Lung (tissue), 12 donors: ENCODE data around the gene NDUFB2. TPM values are rescaled to one million over a fixed set of nuclear protein-coding genes. Genes with fewer than 3 reads are reported as not detected.

ENCODE experiments used
- ATAC-seq: fragments of 200-7000 bp; cut with Tn5 transposase; one replicate; pipeline ENCODE4 v1.9.1; 2020; ENCODE audit warnings: moderate number of reproducible peaks; ENCODE audit not compliant: insufficient read depth, low FRiP score
- DNase-seq, 3 donors: peaks; one replicate each; pipeline ENCODE4 v3.0.0-alpha.2; 2013 to 2017
- H3K27ac ChIP-seq, 2 donors: one replicate each; pipeline ENCODE4 v1.5.1; 2013; ENCODE audit warnings: mild to moderate bottlenecking in 2 of 2, moderate library complexity in 2 of 2, control low read depth in 1 of 2, inconsistent platforms in 1 of 2, low read depth in 1 of 2, low read length in 1 of 2
- H3K27me3 ChIP-seq, 3 donors: one replicate each; pipeline ENCODE4 v1.5.1; 2013; ENCODE audit warnings: low read length in 2 of 3; ENCODE audit not compliant: control insufficient read depth in 3 of 3, insufficient read depth in 3 of 3
- H3K36me3 ChIP-seq, 4 donors: one replicate each; pipeline ENCODE4 v1.5.1; 2013; ENCODE audit warnings: low read length in 4 of 4, mild to moderate bottlenecking in 1 of 4, moderate library complexity in 1 of 4; ENCODE audit not compliant: control insufficient read depth in 4 of 4, insufficient read depth in 4 of 4
- H3K4me1 ChIP-seq, 5 donors: one replicate each; pipeline ENCODE4 v1.5.1; 2013; ENCODE audit warnings: low read length in 5 of 5, mild to moderate bottlenecking in 2 of 5, moderate library complexity in 1 of 5; ENCODE audit not compliant: control insufficient read depth in 5 of 5, insufficient read depth in 5 of 5
- H3K4me3 ChIP-seq: one replicate; pipeline ENCODE4 v1.5.1; 2013; ENCODE audit warnings: mild to moderate bottlenecking, control low read depth, moderate library complexity
- H3K9ac ChIP-seq, 2 donors: one replicate each; pipeline ENCODE4 v1.5.1; 2013; ENCODE audit warnings: low read length in 2 of 2, control low read depth in 1 of 2; ENCODE audit not compliant: insufficient read depth in 1 of 2
- H3K9me3 ChIP-seq, 4 donors: one replicate each; pipeline ENCODE4 v1.5.1; 2013; ENCODE audit warnings: low read length in 3 of 4, mild to moderate bottlenecking in 1 of 4, moderate library complexity in 1 of 4; ENCODE audit not compliant: control insufficient read depth in 4 of 4, insufficient read depth in 3 of 4
- WGBS, 2 donors: extraction: QIAGEN DNeasy Blood & Tissue Kit; methylation state at CpG; one replicate each; pipeline ENCODE4 v1.1.7; 2013; 5-methylcytosine and 5-hydroxymethylcytosine counted together
- polyA plus RNA-seq, 2 donors: library from polyadenylated mRNA; stranded (reverse); fragments of 200-250 nt; gene quantifications; one replicate each; pipeline ENCODE4 v1.2.1, GENCODE V29; 2013
- total RNA-seq, 2 donors: library from RNA; depleted of rRNA in 1 of 2; stranded (reverse); fragments of >200 nt in 1 of 2; gene quantifications; one replicate each; pipeline ENCODE4 v1.2.1, GENCODE V29; 2014 to 2021
- TF ChIP-seq, protein P1 (sequence below): IDR thresholded peaks from 2 replicates; pipeline ENCODE4 v1.5.1; 2012; ENCODE audit warnings: mild to moderate bottlenecking; ENCODE audit errors: control extremely low read depth, extremely low read depth
- donor health status: control.
- donor health status: control.
- donor health status: Bipolar disorder and iron deficiency.
- donor health status: healthy.
- donor health status: DM: yes; HTN: yes; CAD: no.

Gene NDUFB2
- total and polyA plus RNA-seq, 4 donors, result 52.3 to 327 (median 190) TPM

DNA sequence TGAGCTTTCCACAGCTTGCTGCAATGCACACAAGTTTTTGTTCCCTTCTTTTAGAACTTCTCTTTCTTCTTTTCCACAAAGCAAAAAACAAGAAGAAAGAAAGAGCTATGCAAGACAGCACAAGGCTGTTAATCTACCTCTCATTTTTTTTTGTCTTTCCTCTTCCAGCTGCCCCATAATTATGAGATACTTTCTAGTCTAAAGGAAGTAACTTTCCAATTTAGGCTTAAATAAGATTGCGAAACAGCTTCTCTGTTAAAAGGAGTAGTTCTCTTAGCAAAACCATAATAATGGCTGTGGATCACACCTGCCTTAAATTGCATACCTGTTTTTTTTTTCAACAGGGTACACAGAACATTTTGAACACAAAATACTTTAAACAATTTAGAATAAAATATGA lies 56.0 kb downstream of the NDUFB2 start:
- H3K4me3 ChIP-seq, result no peak overlapping the region
- H3K36me3 ChIP-seq, result peaks cover 0 to 6% (median 2%) of the 10 kb centered on the region in 4 donors
- no peaks in the 10 kb centered on the region for H3K9me3 ChIP-seq
- 92 to 95% methylated on average over 1 of the region's 1 CpG for WGBS, 2 donors
- DNase-seq (no peak), ATAC-seq (no peak)
- H3K9ac ChIP-seq, result no peak overlapping the region
- no peak overlapping the region for H3K27ac ChIP-seq
- TF ChIP-seq, protein P1, sequence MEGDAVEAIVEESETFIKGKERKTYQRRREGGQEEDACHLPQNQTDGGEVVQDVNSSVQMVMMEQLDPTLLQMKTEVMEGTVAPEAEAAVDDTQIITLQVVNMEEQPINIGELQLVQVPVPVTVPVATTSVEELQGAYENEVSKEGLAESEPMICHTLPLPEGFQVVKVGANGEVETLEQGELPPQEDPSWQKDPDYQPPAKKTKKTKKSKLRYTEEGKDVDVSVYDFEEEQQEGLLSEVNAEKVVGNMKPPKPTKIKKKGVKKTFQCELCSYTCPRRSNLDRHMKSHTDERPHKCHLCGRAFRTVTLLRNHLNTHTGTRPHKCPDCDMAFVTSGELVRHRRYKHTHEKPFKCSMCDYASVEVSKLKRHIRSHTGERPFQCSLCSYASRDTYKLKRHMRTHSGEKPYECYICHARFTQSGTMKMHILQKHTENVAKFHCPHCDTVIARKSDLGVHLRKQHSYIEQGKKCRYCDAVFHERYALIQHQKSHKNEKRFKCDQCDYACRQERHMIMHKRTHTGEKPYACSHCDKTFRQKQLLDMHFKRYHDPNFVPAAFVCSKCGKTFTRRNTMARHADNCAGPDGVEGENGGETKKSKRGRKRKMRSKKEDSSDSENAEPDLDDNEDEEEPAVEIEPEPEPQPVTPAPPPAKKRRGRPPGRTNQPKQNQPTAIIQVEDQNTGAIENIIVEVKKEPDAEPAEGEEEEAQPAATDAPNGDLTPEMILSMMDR, result no peak
- H3K27me3 ChIP-seq, result no peaks in the 10 kb centered on the region
- H3K4me1 ChIP-seq, result no peaks in the 10 kb centered on the region

DNA sequence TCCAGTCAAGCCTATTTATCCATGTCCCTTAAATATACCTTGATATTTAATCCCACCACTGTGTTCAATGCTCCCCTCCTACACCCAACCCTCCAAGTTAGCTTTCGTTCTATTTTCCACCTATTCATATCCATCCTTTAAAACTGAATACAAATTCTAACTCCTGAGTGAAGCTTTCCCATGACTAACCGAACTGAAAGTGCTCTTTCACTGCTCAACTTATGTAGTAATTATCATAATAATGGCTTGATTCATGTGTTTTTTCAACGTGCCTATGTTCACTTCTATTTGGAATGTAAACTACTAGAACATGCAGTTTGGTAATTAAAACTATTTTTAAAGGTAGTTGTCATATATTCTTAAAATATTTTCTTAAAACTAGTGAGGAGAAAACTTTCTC lies 58.0 kb downstream of the NDUFB2 start:
- ATAC-seq, result no peak
- no peaks in the 10 kb centered on the region for H3K4me1 ChIP-seq
- no peak overlapping the region for H3K27ac ChIP-seq
- no peak overlapping the region for H3K9ac ChIP-seq
- no peak for DNase-seq
- no peak overlapping the region for H3K4me3 ChIP-seq
- 77 to 85% methylated on average over 3 of the region's 3 CpGs for WGBS, 2 donors
- H3K36me3 ChIP-seq, result peaks cover 0 to 11% (median 5%) of the 10 kb centered on the region in 4 donors
- H3K9me3 ChIP-seq, result no peaks in the 10 kb centered on the region
- TF ChIP-seq, protein P1, result no peak
- H3K27me3 ChIP-seq, result no peaks in the 10 kb centered on the region

Other genes starting within 250 kb of the NDUFB2 start
- 100 to 1,000 TPM in 1 of 2 donors, 10 to 100 TPM in 1; 76.7 to 104 TPM for gene MKRN1, start 217.2 kb upstream of the NDUFB2 start, total RNA-seq
- 10 to 100 TPM; 46.9 to 47.3 TPM for gene MKRN1, start 217.2 kb upstream of the NDUFB2 start, polyA plus RNA-seq
- 10 to 100 TPM; 12.8 to 32.4 TPM for gene DENND2A, start 55.9 kb upstream of the NDUFB2 start, total RNA-seq
- gene DENND2A, start 55.9 kb upstream of the NDUFB2 start, polyA plus RNA-seq, result 1 to 10 TPM; 4.1 to 6.6 TPM
- 10 to 100 TPM; 11.3 to 27.0 TPM for gene ADCK2, start 23.8 kb upstream of the NDUFB2 start, total RNA-seq
- gene ADCK2, start 23.8 kb upstream of the NDUFB2 start, polyA plus RNA-seq, result 10 to 100 TPM; 10.4 to 16.2 TPM
- 100 to 1,000 TPM in 1 of 2 donors, 10 to 100 TPM in 1; 35.6 to 111 TPM for gene BRAF, start 228.2 kb downstream of the NDUFB2 start, total RNA-seq
- gene BRAF, start 228.2 kb downstream of the NDUFB2 start, polyA plus RNA-seq, result 1 to 10 TPM; 6.5 to 9.0 TPM